GM19324 (cell line): ENCODE data around the gene HTRA3.

Experiments used
- ATAC-seq: cut with Tn5 transposase; IDR thresholded peaks from one replicate; pipeline ENCODE4 v1.9.1; 2021; ENCODE audit warnings: mild to moderate bottlenecking, moderate library complexity; ENCODE audit not compliant: unreplicated experiment, low FRiP score

The HTRA3 gene

DNA sequence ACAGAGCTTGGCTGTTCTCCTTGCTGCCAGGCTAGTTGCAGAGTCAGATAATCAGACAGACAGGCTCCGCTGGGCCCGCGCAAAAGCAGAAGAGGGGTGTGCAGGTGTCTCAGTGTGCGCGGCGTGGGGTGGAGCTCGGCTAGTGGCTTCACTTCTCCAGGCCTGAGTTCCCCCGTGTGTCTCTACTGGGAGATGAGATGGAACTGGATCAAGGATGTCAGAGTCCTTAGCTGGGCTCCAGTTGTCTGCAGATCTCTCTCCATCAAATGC is 21.1 kb downstream of the HTRA3 start:
- no peak for ATAC-seq

DNA sequence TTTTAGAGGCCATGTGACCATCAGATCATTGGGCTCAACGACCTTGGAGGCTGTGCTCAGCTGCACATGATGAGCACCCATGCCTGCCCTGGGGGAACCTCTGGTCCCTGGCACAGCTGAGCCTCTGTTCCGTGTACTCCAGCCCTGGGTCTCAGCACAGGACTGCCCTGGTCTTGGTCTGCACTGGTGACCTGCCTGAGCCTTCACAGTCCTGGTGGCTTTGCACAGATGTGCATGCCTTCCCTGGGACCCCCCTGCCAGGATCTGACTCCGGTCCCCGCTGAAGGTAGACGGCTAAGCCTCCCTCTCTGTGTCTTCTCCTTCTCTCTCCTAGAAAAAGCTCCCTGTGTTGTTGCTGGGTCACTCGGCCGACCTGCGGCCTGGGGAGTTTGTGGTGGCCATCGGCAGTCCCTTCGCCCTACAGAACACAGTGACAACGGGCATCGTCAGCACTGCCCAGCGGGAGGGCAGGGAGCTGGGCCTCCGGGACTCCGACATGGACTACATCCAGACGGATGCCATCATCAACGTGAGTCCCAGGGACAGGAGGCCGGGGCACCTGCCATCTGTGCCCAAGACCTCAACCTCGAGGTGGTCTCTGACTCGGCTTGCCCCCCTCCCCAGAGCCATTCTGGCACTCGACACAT is 21.6 kb downstream of the HTRA3 start:
- ATAC-seq = no peak

DNA sequence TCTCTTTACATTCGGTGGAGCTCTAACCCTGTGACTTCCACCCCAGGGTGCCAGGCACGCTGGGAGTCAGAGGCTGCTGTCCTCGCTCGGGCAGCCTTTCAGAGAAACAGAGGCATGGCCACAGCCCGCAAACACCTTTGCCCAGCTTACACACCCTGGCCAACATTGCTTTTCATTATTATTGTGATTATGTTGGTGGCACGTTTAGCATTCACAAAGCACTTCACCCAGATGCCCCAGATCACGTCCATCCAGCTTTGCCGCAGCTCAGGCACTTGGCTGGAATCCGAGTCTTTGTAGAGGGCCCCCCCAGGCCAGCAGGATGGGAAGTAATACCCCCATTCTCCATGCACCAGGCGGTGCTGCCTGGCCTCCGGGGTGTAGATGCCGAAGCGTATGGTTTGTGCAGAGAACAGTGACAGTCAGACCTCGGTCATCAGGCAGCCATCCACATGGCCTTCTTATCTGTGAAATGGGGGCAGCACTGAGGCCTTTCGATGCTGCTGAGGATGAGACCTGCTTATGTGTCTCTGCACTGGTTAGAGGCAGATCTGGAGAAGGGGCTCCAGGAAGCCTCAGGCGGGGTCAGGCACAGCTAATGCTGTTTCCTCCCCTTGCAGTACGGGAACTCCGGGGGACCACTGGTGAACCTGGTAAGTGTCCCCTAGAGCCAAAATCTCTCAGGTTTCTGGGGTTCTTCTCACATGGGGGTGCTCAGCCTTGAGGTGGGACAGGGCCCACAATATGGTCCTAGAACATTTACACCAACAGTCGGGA is 22.3 kb downstream of the HTRA3 start:
- no peak for ATAC-seq

DNA sequence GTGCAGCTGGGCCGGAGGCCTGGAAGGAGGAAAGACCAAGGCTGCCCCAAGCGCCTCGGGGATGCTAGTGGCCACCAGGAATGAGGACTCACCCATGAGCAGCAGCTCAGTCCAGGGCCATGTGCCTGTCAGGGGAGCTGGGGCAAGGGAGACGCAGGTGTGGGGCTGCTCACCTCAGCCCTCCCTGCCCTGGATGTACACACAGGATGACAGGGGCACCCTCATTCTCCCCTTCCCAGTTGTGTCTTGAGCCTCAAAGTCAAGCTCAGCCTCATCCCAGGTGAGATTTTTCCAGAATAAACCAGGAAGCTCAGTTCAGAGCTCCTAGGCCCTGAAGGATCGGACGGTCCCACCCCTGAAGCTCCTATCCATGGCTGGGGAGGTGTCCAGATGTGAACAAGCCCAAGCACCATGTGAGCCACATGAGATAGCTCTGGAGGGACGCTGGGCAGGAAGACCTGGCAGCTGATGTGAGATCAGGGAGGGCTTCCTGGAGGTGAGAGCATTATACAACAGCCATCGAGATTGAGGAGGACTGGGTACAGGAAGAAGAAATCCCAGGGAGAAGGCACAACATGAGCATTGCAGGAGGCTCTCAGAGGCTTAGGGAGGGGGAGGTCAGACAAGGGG is 23.0 kb downstream of the HTRA3 start:
- no peak for ATAC-seq

DNA sequence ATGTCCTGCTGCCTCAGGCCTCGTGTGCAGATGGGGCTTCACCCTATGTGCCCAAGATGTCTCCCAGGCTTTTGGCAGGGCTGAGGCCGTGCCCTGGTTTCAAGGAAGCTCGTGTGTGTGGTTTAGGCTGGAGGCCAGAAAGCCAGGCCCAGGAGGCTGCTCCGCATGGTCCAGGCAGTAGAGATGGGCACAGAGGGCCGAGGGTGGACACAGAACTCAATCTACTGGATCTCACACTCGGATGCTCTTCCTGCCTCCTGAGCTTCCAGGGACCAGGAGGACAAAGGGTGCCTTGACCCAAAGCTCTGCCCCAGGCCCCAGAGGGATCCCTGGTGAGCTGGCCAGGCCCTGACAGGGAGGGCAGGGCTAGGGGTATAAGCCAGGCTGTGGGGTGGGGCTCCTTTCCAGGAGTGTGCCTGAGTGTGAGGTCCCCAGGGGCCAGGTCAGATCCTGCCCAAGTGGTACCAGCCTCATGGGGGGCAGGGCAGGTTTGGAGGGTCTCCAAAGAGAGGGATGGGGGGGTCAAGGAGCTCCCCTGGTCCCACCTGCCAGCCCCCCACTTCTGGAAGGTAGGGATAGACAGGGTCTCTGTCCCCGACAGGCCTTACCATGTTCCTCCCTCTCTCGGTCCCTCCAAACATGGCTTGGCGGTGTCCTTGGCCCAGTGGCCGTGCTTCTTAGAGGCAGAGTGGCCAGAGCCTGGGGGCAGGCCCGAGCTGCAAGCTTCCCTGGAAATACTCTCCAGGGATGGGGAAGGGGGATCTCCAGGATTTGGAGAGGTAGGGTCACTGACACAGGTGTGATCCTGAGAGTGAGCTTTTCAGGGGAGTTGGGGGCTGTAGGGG is 23.8 kb downstream of the HTRA3 start:
- ATAC-seq = no peak

DNA sequence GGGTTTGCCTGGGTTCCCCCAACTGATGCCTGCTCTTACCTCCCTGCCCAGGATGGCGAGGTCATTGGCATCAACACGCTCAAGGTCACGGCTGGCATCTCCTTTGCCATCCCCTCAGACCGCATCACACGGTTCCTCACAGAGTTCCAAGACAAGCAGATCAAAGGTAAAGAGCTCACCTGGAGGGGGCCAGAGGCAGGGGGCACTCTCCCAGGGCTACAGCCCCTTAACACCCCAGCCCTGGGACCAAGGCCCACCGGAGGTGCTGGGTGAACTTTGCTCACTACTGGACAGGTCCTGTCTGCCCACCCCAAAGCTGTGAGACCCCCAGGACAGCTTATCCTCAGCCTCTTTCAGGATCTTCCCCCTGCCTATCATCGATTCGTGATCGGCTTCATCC is 24.5 kb downstream of the HTRA3 start:
- no peak for ATAC-seq

DNA sequence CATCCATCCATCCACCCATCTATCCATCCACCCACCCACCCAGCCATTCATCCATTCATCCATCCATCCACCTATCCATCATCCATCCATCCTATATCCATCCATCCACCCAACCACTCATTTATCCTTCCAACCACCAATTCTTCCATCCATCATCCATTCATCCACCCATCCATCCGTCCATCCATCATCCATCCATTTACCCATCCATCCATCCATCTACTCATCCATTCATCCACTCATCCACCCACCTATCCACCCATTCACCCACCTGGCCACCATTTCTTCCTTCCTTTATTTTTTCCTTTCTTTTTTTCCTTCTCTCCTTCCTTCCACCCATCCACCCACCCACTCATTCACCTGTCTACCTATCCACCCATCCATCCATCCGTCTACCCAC is 25.2 kb downstream of the HTRA3 start:
- no peak for ATAC-seq

DNA sequence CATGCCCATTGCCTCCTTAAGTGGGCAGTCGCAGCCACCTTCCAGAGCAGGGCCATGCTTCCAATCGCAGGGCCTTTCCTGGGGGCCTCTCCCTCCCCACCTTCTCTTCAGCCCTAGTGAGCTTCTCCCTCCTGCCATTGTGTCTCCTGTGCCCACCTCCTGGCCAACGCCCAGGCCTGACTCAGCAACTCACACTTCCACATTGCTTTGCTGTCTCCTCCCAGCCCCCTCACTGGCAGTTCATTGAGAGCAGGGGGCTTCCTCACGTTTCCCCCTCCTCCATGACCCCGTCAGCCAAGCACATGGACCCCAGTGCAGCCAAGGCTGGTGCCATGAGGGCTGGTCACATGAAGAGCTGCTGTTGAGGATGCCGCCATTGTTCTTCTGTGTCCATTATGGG is 25.9 kb downstream of the HTRA3 start:
- ATAC-seq = no peak

DNA sequence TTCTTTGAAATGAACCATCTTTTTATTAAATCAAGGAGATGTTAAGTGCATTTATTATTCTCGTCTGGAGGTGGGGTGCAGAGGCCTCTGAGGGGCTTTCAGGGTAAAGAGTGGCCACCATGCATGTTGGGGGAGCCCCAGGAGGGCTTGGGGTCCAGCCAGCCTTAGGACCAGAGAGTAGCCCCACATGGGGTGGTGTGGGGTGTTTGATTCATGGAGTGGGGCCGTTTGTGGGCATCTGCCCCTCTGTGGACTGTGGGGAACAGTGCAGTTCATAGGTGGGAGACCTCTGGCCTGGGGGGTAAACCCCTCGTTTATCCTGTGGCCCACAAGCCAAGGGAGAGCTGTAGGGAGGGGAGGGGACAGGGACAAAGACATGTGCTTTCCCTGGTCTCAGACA is 26.9 kb downstream of the HTRA3 start:
- no peak for ATAC-seq

DNA sequence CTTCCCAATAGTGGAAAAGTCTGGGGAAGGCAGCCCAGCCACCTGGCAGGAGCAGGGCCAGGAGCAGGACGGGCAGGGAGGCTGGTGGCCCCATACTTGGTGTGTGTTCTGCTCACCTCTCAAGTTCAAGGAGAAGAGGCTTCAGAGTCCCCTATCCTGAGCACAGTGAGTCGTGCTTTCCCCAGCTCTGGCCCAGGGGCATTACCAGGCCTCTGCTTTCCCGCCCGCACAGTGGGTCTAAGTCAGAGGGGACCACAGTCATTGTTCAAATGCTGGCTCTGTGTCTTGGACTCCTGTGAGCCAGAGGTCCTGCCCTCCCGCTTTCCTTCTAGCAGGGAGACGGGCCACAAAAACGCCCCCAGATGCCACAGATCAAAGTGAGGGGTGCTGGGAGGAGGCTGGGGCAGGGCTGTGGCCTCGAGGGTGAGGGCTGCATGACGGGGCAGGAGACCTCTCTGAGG is 27.6 kb downstream of the HTRA3 start:
- ATAC-seq = no peak

DNA sequence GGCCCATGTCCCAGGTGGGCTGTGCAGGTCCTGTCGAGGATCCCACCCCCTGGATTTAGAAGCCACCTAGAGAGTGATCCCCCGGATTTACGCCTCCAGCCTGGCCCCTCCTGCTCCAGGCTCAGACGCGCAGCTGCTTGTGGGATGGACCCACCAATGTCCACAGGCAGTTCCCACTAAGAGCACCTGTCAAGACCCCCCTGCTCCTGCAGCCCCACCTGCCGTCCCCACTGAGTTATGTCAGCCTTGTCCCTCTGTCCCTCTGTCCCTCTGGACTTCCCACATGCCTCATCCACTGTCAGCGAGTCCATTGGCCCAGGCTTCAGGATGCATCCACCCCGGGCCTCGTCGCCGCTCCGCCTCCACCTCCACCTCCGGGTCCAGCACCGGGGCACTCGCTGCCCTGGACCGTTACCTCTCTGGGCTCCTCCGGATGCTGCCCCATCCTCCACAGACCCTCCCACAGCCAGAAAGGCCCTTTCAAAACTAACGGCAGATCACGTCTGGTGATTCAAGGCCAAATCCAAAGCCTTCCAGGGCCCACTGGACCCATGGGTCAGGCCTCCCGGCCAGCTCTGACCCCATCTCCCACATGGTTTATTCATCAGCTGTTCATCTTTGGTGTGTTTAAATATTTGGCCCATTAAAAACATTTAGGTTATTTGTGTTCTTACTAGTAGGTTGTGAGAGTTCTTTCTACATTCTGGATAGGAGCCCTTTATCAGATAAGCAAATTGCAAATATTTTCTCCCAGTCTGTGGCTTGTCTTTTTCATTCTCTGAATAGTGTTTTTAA is 28.3 kb downstream of the HTRA3 start:
- ATAC-seq = no peak

DNA sequence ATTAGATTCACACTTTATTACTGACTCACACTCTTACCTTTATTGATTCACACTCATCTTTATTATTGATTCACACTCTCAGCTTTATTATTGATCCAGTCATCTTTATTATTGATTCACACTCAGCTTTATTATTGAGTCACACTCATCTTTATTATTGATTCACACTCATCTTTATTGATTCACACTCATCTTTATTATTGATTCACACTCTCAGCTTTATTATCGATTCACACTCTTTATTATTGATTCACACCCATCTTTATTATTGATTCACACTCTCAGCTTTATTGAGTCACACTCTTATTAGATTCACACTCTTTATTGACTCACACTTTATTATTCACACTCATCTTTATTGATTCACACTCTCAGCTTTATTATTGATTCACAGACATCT is 31.3 kb downstream of the HTRA3 start:
- no peak for ATAC-seq

DNA sequence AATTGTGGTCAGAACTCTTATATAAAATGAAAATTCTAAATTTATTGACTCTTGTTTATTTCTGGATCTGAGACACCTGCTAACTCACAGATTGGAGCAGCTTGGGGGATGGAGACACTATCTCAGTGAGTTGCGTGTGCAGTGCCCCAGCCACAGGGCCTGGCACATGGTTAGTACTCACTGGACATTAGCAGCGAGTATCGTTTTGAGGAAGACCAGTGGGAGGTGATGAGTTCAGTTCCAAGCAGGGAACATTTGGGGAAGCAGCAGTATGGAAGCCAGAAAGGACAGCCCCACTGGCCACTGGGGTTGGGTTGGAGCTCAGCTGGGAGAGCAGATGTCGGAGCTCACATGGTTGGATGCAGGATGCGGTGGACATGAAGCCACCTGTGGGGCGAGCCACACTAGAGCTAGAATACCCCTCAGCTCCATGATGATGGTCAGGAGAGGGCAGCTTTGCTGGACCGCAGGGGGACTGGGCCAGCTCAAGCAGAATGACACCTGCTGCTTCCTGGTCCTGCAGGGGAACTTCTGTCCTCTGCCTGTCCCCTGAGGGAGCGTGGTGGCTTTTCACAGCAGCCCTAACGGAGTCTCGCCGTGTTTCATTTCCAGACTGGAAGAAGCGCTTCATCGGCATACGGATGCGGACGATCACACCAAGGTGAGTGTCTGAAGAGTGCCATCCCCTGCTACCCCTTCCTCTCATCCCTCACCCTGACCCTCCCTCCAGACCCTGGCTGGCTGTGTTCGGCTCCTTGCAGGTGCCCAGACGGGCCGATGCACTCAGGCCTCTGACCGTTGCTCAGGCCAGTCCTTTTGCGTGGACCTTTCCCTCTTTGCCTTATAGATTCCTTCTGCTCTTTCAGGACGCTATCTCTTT is 32.5 kb downstream of the HTRA3 start:
- no peak for ATAC-seq

DNA sequence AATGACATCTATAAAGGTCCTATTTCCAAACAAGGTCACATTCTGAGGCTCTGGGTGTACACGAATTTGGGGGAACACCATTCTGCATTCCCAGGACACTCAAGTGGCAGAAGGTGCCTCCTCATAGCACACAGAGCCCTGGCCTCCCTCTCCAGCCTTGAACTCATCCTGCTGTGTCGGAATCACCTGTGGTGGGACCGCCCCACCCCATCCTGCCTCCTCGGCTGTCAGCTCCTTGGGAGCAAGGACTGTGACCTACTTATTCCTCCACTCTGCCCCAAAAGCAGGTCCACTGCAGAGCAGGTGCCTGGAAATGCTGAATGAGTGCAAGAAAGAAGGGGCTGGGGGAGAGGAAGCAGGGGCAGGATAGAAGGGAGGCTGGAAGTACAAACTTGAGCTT is 33.5 kb downstream of the HTRA3 start:
- no peak for ATAC-seq

DNA sequence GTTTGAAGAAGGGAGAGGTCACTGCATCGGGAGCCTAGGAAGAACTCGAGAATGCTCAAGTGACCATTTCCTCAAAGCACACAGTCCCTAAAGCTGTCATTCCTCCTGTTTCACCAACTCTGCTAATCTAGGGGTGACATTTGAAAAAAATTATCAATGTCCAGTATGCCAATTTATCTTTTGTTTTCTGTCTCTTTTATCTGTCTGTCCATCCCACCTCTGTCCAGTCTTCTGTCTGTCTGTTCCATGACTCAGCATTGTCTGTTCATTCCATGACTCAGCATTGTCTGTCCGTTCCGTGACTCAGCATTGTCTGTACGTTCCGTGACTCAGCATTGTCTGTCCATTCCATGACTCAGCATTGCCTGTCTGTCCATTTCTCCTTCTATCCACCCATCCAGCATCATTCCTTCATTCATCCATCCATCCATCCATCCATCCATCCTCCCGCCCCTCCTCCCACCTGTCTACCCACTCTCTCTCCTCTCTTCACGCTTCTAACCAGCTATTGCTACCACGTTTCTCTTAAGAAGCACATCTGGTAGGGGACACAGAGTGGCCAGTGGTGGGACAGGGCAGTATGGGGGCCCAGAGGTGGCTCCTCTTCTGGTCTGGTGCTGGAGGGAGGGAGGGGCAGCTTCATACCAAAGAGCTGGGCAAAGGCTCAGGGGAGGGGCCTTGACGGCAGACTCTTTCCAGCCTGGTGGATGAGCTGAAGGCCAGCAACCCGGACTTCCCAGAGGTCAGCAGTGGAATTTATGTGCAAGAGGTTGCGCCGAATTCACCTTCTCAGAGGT is 34.1 kb downstream of the HTRA3 start:
- ATAC-seq = no peak

DNA sequence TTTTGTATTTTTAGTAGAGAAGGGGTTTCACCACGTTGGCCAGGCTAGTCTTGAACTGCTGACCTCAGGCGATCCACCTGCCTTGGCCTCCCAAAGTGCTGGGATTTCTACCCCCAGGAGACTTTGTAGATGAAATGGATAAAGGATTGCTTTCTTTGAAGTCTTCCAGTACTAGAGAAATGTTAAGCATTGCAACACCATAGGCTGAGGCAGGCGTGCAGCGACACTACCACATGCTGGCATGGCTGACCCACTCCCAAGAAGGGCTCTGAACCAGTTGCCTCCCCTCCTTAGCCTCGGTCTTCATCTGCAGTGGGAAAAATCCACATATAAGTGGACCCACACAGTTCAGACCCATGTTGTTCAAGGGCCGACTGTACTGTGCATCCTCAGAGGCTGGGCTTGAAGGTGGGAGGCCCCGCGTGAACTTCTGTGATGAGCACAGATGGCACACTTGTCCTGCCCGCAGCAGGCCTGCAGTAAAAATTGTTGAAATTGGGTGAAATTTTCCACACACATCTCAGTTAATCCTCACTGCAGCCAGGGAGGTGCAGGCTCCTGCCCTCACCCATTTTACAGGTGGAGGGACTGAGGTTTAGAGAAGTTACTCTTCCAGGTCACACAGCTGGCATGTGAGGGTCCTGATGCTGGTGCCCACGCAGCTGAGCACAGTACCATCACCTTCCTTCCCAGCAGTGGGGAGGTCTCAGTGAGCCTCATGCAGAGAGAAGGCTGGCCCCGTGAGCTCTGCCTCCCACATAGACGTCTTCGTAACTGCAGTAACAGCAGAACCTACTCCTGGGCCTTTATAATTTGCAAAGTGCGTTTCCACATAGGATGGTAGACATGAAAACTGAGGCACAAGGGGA is 35.5 kb downstream of the HTRA3 start:
- ATAC-seq = no peak

DNA sequence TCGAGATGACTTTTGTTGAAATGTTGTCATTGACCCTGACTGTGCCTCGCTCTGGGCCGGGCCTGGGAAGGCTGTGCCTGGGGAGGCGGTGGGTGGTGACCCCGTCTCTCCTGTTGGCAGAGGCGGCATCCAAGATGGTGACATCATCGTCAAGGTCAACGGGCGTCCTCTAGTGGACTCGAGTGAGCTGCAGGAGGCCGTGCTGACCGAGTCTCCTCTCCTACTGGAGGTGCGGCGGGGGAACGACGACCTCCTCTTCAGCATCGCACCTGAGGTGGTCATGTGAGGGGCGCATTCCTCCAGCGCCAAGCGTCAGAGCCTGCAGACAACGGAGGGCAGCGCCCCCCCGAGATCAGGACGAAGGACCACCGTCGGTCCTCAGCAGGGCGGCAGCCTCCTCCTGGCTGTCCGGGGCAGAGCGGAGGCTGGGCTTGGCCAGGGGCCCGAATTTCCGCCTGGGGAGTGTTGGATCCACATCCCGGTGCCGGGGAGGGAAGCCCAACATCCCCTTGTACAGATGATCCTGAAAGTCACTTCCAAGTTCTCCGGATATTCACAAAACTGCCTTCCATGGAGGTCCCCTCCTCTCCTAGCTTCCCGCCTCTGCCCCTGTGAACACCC is 36.4 kb downstream of the HTRA3 start:
- ATAC-seq = no peak
